Small intestine (tissue), 7 donors: ENCODE measurements around the gene RYR3. TPM values are rescaled to one million over a fixed set of nuclear protein-coding genes. Genes with fewer than 3 reads are reported as not detected.

Experiments
- DNase-seq, 2 donors: peaks; one replicate each; pipeline versions ENCODE4 v3.0.0 to v3.0.0-alpha.2; 2013
- FAIRE-seq: peaks from 2 replicates; lab custom pipeline; 2012; peaks lifted over from hg19 to GRCh38; lab: Jason Lieb, UNC
- H3K27ac ChIP-seq, 3 donors: one replicate each; pipeline ENCODE4 v1.5.1; 2013; ENCODE audit warnings: low read length in 2 of 3, mild to moderate bottlenecking in 2 of 3, control low read depth in 1 of 3, inconsistent platforms in 1 of 3, low read depth in 1 of 3, moderate library complexity in 1 of 3
- H3K27me3 ChIP-seq, 3 donors: one replicate each; pipeline ENCODE4 v1.6.1; 2013; ENCODE audit warnings: low read length in 3 of 3, inconsistent platforms in 1 of 3; ENCODE audit not compliant: control insufficient read depth in 3 of 3, insufficient read depth in 3 of 3
- H3K36me3 ChIP-seq, 3 donors: one replicate each; pipeline ENCODE4 v1.6.1; 2013; ENCODE audit warnings: low read length in 3 of 3, inconsistent platforms in 1 of 3, low read depth in 1 of 3, mild to moderate bottlenecking in 1 of 3, moderate library complexity in 1 of 3; ENCODE audit not compliant: control insufficient read depth in 3 of 3, insufficient read depth in 2 of 3
- H3K4me1 ChIP-seq, 3 donors: one replicate each; pipeline ENCODE4 v1.6.1; 2013; ENCODE audit warnings: low read length in 2 of 3, inconsistent platforms in 1 of 3, low read depth in 1 of 3, mild to moderate bottlenecking in 1 of 3, moderate library complexity in 1 of 3; ENCODE audit not compliant: control insufficient read depth in 3 of 3, insufficient read depth in 2 of 3
- H3K4me3 ChIP-seq, 3 donors: one replicate each; pipeline ENCODE4 v1.5.1; 2013; ENCODE audit warnings: low read length in 3 of 3, control low read depth in 1 of 3, inconsistent platforms in 1 of 3, low read depth in 1 of 3, mild to moderate bottlenecking in 1 of 3, moderate library complexity in 1 of 3
- H3K9me3 ChIP-seq, 2 donors: one replicate each; pipeline ENCODE4 v1.6.1; 2013; ENCODE audit warnings: low read depth in 1 of 2, low read length in 1 of 2; ENCODE audit not compliant: control insufficient read depth in 2 of 2, insufficient read depth in 1 of 2
- WGBS, 3 donors: extraction: QIAGEN DNeasy Blood & Tissue Kit; methylation state at CpG; one replicate each; pipeline ENCODE4 v1.1.7; 2013; 5-methylcytosine and 5-hydroxymethylcytosine counted together
- polyA plus RNA-seq, 4 donors: library from polyadenylated mRNA; stranded (reverse) in 3 of 4; unstranded in 1 of 4; fragments of 200-250 nt in 3 of 4; fragments of 120-200 nt in 1 of 4; gene quantifications; one replicate each; pipeline versions ENCODE4 v1.2.1 to v1.2.3, GENCODE V29; 2013
- donor health status: healthy with polysubstance abuse.
- donor health status: control.
- donor health status: control.
- donor health status: Bipolar disorder and iron deficiency.
- donor health status: healthy.

RYR3 gene
- polyA plus RNA-seq, 4 donors: 0.36 to 1.6 TPM; not detected in 2

DNA sequence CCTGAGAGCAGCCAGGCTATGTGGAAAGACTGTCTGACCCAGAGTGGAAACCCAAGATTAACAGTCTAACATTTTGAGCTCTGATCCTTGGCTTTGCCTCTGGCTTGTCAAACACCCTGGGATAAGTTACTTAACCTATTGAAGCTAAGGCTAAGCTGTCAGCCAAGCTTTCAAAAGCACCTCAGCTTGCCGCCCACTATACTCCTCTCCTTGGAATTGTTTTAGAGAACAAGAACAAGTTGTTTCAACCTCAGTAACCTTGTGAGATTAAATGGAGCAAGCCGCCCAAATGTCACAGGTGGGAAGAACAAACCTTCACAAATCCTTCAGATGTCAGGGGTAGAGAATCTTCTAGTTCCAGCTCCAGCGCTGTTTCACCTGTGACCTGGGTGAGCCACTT is 235.1 kb downstream of the RYR3 start:
- Histone ChIP-seq H3K27ac (no peak overlapping the region), H3K36me3 (no peaks in the 10 kb centered on the region), H3K4me3 (no peak overlapping the region), H3K27me3 (no peaks in the 10 kb centered on the region), H3K4me1 (no peaks in the 10 kb centered on the region), H3K9me3 (no peaks in the 10 kb centered on the region)
- WGBS, 3 donors: 75 to 89% (median 84%) methylated on average over 3 of the region's 3 CpGs
- FAIRE-seq (no peak), DNase-seq (no peak)

DNA sequence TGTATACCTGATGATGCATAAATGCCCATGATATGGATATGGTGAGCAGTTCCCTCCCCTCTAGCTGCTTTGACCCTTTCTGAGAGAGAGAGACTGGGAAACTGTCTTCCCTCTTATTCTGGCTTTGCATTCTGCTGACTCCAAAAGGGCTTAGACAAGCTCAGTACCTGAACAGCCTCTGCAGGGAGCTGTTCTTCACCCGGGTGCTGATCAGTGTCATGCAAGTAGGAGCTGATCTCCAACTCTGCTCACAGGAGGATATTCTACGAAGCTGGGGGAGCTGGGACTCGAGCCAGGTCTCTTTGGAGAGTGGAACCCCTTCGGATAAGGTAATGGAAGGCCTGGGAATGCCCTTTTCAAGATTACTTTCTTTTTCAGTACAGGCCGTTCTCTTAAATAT is 237.1 kb downstream of the RYR3 start:
- Histone ChIP-seq H3K4me3 (no peak overlapping the region), H3K4me1 (no peaks in the 10 kb centered on the region), H3K27me3 (no peaks in the 10 kb centered on the region), H3K27ac (no peak overlapping the region), H3K9me3 (no peaks in the 10 kb centered on the region), H3K36me3 (no peaks in the 10 kb centered on the region)
- no peak for FAIRE-seq
- 24 to 27% (median 26%) methylated on average over 5 of the region's 5 CpGs for WGBS, 3 donors
- DNase-seq: peak in 1 of 2 donors; percentile 33

DNA sequence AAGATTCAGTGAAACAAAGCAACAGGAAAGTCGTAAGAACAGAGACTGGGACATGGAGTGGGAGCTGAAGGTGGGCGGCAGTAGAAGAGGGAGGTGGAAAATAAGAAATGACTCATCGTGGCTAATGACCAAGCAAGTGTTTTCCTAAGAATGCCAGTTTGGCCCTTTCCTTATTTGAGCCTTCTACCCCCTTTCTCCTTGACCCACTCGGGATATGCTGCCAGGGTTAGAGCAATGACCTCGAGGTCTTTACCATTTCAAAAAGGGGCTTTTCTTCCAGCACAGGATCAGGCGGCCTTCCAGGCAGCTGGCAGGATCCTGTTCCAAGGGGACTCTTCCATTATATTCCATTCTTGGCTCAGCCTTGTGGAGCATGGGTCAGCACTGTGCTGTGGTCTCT is 241.1 kb downstream of the RYR3 start:
- Histone ChIP-seq H3K9me3 (no peaks in the 10 kb centered on the region), H3K27me3 (no peaks in the 10 kb centered on the region), H3K4me1 (no peaks in the 10 kb centered on the region), H3K27ac (no peak overlapping the region), H3K4me3 (no peak overlapping the region), H3K36me3 (no peaks in the 10 kb centered on the region)
- DNase-seq: no peak
- WGBS, 3 donors: 49 to 63% (median 61%) methylated on average over 6 of the region's 6 CpGs
- FAIRE-seq: no peak

DNA sequence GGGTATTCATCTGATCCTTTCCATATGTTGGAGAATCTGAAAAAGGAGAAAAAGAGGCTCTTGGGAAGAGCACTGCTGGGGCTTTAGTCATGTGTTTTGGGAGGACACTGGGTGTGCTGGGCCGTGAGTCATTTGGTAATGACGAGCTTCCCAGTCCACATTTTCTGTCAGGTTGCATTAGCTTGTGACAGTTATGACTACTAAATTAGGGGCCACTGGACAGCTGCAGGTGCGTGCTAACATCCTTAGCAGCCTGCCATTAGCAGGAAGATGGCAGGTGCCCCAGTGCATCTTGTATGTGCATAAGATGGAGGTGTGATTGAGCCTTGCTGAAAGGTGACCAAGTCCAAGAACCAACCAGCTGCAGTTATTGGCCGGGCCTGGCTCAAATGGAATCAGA is 242.4 kb downstream of the RYR3 start:
- WGBS, 3 donors: 66 to 83% (median 82%) methylated on average over 4 of the region's 4 CpGs
- Histone ChIP-seq H3K27me3 (no peaks in the 10 kb centered on the region), H3K27ac (no peak overlapping the region), H3K4me1 (no peaks in the 10 kb centered on the region), H3K4me3 (no peak overlapping the region), H3K36me3 (no peaks in the 10 kb centered on the region), H3K9me3 (no peaks in the 10 kb centered on the region)
- DNase-seq: no peak
- no peak for FAIRE-seq

DNA sequence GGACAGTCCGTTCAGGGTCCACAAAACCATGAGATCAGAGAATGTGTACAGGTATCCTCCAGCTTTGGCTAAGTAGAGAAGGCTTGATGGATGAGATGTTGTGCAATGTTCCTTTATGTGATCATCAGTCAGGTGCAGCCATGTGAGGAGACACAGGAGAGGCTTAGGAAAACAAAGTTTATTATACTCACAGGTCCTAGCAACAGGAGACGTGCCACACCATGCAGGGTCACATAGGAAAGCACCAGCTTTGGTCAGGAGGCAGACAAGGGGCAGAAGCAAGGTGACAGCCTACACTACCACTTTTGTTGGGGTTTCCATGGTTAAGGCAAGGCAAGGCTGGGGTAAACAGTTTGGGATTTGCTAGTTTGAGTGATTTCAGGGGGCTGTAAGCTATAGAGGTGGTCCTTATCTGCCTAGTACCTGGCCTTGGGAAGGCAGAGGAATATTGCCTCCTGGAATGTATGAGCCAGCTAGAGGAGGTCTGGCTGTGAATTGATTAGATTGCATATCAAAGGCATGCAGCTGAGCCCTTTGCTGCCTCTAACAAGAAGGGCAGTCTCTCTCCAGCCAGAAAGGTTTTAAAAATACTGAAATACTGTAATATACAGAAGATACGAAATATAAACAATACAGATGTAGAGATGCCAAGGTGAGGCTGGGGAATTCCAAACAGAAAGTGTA is 248.6 kb downstream of the RYR3 start:
- H3K9me3 ChIP-seq: no peaks in the 10 kb centered on the region
- 27 to 39% (median 35%) methylated on average over 3 of the region's 3 CpGs for WGBS, 3 donors
- no peaks in the 10 kb centered on the region for H3K27me3 ChIP-seq
- DNase-seq (no peak), FAIRE-seq (no peak)
- no peak overlapping the region for H3K4me3 ChIP-seq
- H3K4me1 ChIP-seq: no peaks in the 10 kb centered on the region
- H3K27ac ChIP-seq: no peak overlapping the region
- no peaks in the 10 kb centered on the region for H3K36me3 ChIP-seq

DNA sequence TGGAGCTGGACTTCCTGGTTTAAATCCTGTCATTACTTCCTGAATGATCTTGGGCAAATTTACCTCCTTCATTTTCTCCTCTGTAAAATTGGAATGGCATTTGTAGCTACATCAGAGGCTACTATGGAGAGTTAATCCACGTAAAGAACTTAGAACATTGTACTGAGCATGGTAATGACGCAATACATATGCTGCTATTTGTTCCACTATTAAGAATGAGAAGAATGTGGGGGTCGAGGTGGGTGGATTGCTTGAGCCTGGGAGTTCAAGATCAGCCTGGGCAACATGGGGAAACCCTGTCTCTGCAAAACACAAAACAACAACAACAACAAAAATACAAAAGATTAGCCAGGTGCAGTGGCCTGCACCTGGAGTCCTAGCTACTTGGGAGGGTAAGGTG is 250.6 kb downstream of the RYR3 start:
- H3K36me3 ChIP-seq: no peaks in the 10 kb centered on the region
- FAIRE-seq: no peak
- 51 to 61% (median 56%) methylated on average over 3 of the region's 3 CpGs for WGBS, 3 donors
- H3K9me3 ChIP-seq: no peaks in the 10 kb centered on the region
- H3K27me3 ChIP-seq: no peaks in the 10 kb centered on the region
- DNase-seq: no peak
- H3K4me1 ChIP-seq: no peaks in the 10 kb centered on the region
- no peak overlapping the region for H3K4me3 ChIP-seq
- no peak overlapping the region for H3K27ac ChIP-seq

DNA sequence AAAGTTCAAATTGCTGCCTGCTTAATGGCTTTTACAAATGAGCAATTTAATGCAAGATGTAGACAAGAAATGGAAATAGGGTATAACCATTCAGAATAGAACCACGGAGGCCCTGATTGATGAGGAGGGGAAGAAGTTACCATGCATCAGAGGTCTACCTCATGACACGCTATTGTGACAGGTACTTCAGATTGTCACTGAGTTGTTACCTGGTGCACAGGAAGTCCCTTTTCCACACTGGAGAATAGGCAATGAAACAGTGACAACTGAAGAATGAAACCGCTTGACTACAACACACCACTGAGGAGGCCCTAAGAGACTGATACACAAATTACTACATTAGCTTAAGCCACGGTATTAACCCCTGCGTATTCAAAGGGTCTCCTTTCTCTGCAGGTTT is 251.2 kb downstream of the RYR3 start:
- FAIRE-seq: no peak
- no peak for DNase-seq
- Histone ChIP-seq H3K36me3 (no peaks in the 10 kb centered on the region), H3K4me3 (no peak overlapping the region), H3K4me1 (no peaks in the 10 kb centered on the region), H3K27ac (no peak overlapping the region), H3K27me3 (no peaks in the 10 kb centered on the region), H3K9me3 (no peaks in the 10 kb centered on the region)
- WGBS, 3 donors: 67 to 78% (median 74%) methylated on average over 5 of the region's 5 CpGs

DNA sequence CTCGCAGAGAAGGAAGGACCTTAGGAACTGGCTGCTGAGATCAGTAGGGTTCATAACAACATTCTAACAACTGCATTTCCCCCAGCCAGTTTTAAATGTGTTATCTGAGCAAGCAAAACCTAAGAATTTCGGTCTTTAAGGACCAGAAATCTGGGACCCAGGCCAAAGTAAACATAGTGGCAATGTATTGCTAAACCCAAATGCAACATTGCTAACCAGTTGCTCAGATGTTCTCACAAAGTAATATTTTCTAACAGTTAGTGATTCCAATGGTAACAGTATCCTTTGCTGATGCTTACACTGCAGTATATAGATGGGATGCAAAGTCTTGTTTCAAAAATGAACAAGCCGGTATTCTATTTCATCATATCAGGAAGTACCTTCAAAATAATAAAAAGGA is 254.3 kb downstream of the RYR3 start:
- H3K27ac ChIP-seq: no peak overlapping the region
- no peaks in the 10 kb centered on the region for H3K9me3 ChIP-seq
- no peaks in the 10 kb centered on the region for H3K4me1 ChIP-seq
- DNase-seq (no peak), FAIRE-seq (no peak)
- no peaks in the 10 kb centered on the region for H3K27me3 ChIP-seq
- H3K36me3 ChIP-seq: no peaks in the 10 kb centered on the region
- WGBS, 3 donors: 41 to 58% (median 57%) methylated on average over 3 of the region's 3 CpGs
- no peak overlapping the region for H3K4me3 ChIP-seq

DNA sequence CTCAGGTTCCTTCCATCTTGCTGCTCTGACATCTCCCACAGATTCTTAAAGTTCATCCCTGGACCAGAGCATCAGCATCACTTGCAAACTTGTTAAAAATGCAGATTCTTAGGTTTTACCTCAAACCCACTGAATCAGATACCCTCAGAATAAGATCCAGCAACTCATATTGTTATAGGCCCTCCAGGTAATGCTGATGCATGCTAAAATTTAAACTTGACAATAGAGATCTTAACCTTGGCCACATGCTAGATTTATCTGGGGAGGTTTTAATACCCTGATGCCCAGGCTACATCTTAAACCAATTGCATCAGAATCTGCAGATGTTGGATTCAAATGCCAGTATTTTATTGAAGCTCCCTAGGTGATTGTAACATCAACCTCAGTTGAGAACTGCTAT is 256.9 kb downstream of the RYR3 start:
- no peaks in the 10 kb centered on the region for H3K9me3 ChIP-seq
- FAIRE-seq (no peak), DNase-seq (no peak)
- H3K36me3 ChIP-seq: no peaks in the 10 kb centered on the region
- H3K27me3 ChIP-seq: no peaks in the 10 kb centered on the region
- no peak overlapping the region for H3K4me3 ChIP-seq
- H3K4me1 ChIP-seq: no peaks in the 10 kb centered on the region
- H3K27ac ChIP-seq: no peak overlapping the region
